Calu3 (cell line): Measurements from ENCODE around the gene CDC26. TPM values are rescaled to one million over a fixed set of nuclear protein-coding genes. Genes with fewer than 3 reads are reported as not detected.

ENCODE experiments used
- BruUV-seq: library from RNA; stranded (reverse); fragments of 400-500 nt; replicated peaks from 2 replicates; lab custom pipeline; 2021; lab: Mats Ljungman, UMichigan
- CTCF ChIA-PET: fragments of 300-600 bp; sonication (Branson Sonifier 250); formaldehyde crosslinking; loops from one replicate; lab custom pipeline; 2022; ENCODE audit warnings: antibody characterized with exemption; lab: Charles Lee
- DNase-seq: peaks from one replicate; pipeline ENCODE4 v3.0.0; 2022
- H3K27ac Mint-ChIP-seq: one replicate; pipeline ENCODE4 v1.8.0; 2022; ENCODE audit warnings: mixed read lengths; ENCODE audit not compliant: unreplicated experiment
- H3K27me3 Mint-ChIP-seq: one replicate; pipeline ENCODE4 v1.8.0; 2022; ENCODE audit warnings: mixed read lengths; ENCODE audit not compliant: unreplicated experiment
- H3K36me3 Mint-ChIP-seq: one replicate; pipeline ENCODE4 v1.8.0; 2022; ENCODE audit warnings: mild to moderate bottlenecking, moderate library complexity, mixed read lengths; ENCODE audit not compliant: insufficient read depth, unreplicated experiment
- H3K4me1 Mint-ChIP-seq: one replicate; pipeline ENCODE4 v1.8.0; 2022; ENCODE audit warnings: mild to moderate bottlenecking, low read depth, mixed read lengths; ENCODE audit not compliant: unreplicated experiment
- H3K4me3 Mint-ChIP-seq: one replicate; pipeline ENCODE4 v1.8.0; 2022; ENCODE audit warnings: mild to moderate bottlenecking, low read depth, moderate library complexity, mixed read lengths; ENCODE audit not compliant: unreplicated experiment
- H3K9me3 Mint-ChIP-seq: one replicate; pipeline ENCODE4 v1.8.0; 2022; ENCODE audit warnings: low read depth, mixed read lengths; ENCODE audit not compliant: unreplicated experiment
- CTCF ChIP-seq: fragments of 200-600 bp; IDR thresholded peaks from one replicate; pipeline ENCODE4 v1.8.0; 2022; ENCODE audit warnings: antibody characterized with exemption; ENCODE audit not compliant: unreplicated experiment
- intact Hi-C: fragments of 100-400 bp; cut with micrococcal nuclease; formaldehyde crosslinking; loops from one replicate; pipeline ENCODE4 v1.10.0; 2022; ENCODE audit not compliant: unreplicated experiment
- total RNA-seq: library from RNA; stranded (reverse); gene quantifications from 2 replicates; pipeline ENCODE4 v1.2.3, GENCODE V29; 2022

Gene CDC26
- total RNA-seq, 1 experiment from 2014 or later, result 20.5 TPM

GRCh38 chr9:113247640-113248039 lies 27.7 kb downstream of the CDC26 start:
- CTCF ChIA-PET, result no interaction called here
- BruUV-seq, result no TSS peak
- H3K27me3 Mint-ChIP-seq, result no peaks in the 10 kb centered on the region
- DNase-seq, result no peak
- H3K4me1 Mint-ChIP-seq, result no peaks in the 10 kb centered on the region
- no peak overlapping the region for H3K4me3 Mint-ChIP-seq
- intact Hi-C loops, result no loop called here
- H3K9me3 Mint-ChIP-seq, result no peaks in the 10 kb centered on the region
- no peak overlapping the region for H3K27ac Mint-ChIP-seq
- no peaks in the 10 kb centered on the region for H3K36me3 Mint-ChIP-seq
- TF ChIP-seq CTCF, result no peak

GRCh38 chr9:113246928-113247327 lies 28.4 kb downstream of the CDC26 start:
- no TSS peak for BruUV-seq

GRCh38 chr9:113245894-113246293 lies 29.5 kb downstream of the CDC26 start:
- intact Hi-C loops, result no loop called here
- H3K4me3 Mint-ChIP-seq, result no peak overlapping the region
- H3K4me1 Mint-ChIP-seq, result no peaks in the 10 kb centered on the region
- DNase-seq, result no peak
- no peaks in the 10 kb centered on the region for H3K36me3 Mint-ChIP-seq
- TF ChIP-seq CTCF, result no peak
- H3K27ac Mint-ChIP-seq, result no peak overlapping the region
- no peaks in the 10 kb centered on the region for H3K27me3 Mint-ChIP-seq
- H3K9me3 Mint-ChIP-seq, result no peaks in the 10 kb centered on the region
- CTCF ChIA-PET, result no interaction called here
- BruUV-seq, result no TSS peak

More at GRCh38 chr9:113246928-113247327, 28.4 kb downstream of the CDC26 start:
- CTCF ChIA-PET, result no interaction called here
- no peak for TF ChIP-seq CTCF
- no peaks in the 10 kb centered on the region for H3K36me3 Mint-ChIP-seq
- no peak overlapping the region for H3K4me3 Mint-ChIP-seq
- no peaks in the 10 kb centered on the region for H3K4me1 Mint-ChIP-seq
- intact Hi-C loops, result no loop called here
- no peaks in the 10 kb centered on the region for H3K9me3 Mint-ChIP-seq
- H3K27ac Mint-ChIP-seq, result no peak overlapping the region
- H3K27me3 Mint-ChIP-seq, result no peaks in the 10 kb centered on the region
- no peak for DNase-seq

GRCh38 chr9:113244556-113244955 lies 30.8 kb downstream of the CDC26 start:
- CTCF ChIA-PET, result no interaction called here
- H3K36me3 Mint-ChIP-seq, result peaks cover 6% of the 10 kb centered on the region
- no peak overlapping the region for H3K27ac Mint-ChIP-seq

More at GRCh38 chr9:113244556-113244955, 30.8 kb downstream of the CDC26 start:
- intact Hi-C loops, result no loop called here
- DNase-seq, result no peak
- H3K27me3 Mint-ChIP-seq, result no peaks in the 10 kb centered on the region
- BruUV-seq, result no TSS peak
- no peak overlapping the region for H3K4me3 Mint-ChIP-seq
- H3K9me3 Mint-ChIP-seq, result no peaks in the 10 kb centered on the region
- H3K4me1 Mint-ChIP-seq, result no peaks in the 10 kb centered on the region
- no peak for TF ChIP-seq CTCF
